ENCODE results near the gene EEIG1. TPM values are rescaled to one million over a fixed set of nuclear protein-coding genes. Genes with fewer than 3 reads are reported as not detected.

Gene EEIG1
- total RNA-seq, 3 donors from 2014 or later: 7.7 to 32.1 (median 19.7) TPM

GRCh38 chr9:127949827-127950512 lies 30.8 kb downstream of the EEIG1 start:
- TF ChIP-seq CTCF (IDR thresholded peaks at IDR 0.05) (no peak), POLR2AphosphoS5 (IDR thresholded peaks at IDR 0.05) (no peak), POLR2A (IDR thresholded peaks at IDR 0.05) (no peak)
- DNase-seq (ENCODE audit: low spot score in 2 of 2): no peak
- Histone ChIP-seq H3K36me3 (no peaks in the 10 kb centered on the region), H3K4me1 (peaks cover 12 to 17% of the 10 kb centered on the region in 2 donors), H3K27ac (peak overlapping the region; percentile 92 to 93), H3K27me3 (no peaks in the 10 kb centered on the region), H3K4me3 (peak overlapping the region in 1 of 3 donors; percentile 18), H3K9me3 (no peaks in the 10 kb centered on the region)
- intact Hi-C loops (cut with DNase I; ENCODE audit: low total_unique reads): no loop called here

GRCh38 chr9:127947841-127948710 lies 32.7 kb downstream of the EEIG1 start:
- Histone ChIP-seq H3K36me3 (no peaks in the 10 kb centered on the region), H3K27ac (peak overlapping the region; percentile 46 to 56), H3K4me3 (no peak overlapping the region), H3K9me3 (no peaks in the 10 kb centered on the region), H3K27me3 (no peaks in the 10 kb centered on the region), H3K4me1 (peaks cover 5 to 8% of the 10 kb centered on the region in 2 donors)
- TF ChIP-seq CTCF (IDR thresholded peaks at IDR 0.05): no peak
- no peak for TF ChIP-seq POLR2AphosphoS5 (IDR thresholded peaks at IDR 0.05)
- TF ChIP-seq POLR2A (IDR thresholded peaks at IDR 0.05): no peak
- intact Hi-C loops (cut with DNase I; ENCODE audit: low total_unique reads): no loop called here
- no peak for DNase-seq (ENCODE audit: low spot score in 2 of 2)

GRCh38 chr9:127946728-127947127 lies 34.1 kb downstream of the EEIG1 start:
- H3K27ac ChIP-seq: peak overlapping the region; percentile 31 to 33
- no peak for DNase-seq (ENCODE audit: low spot score in 2 of 2)
- H3K9me3 ChIP-seq: no peaks in the 10 kb centered on the region
- peaks cover 5 to 8% of the 10 kb centered on the region in 2 donors for H3K4me1 ChIP-seq
- no peak overlapping the region for H3K4me3 ChIP-seq
- no peaks in the 10 kb centered on the region for H3K27me3 ChIP-seq
- H3K36me3 ChIP-seq: no peaks in the 10 kb centered on the region
- intact Hi-C loops (cut with DNase I; ENCODE audit: low total_unique reads): no loop called here
- TF ChIP-seq POLR2AphosphoS5 (IDR thresholded peaks at IDR 0.05): no peak
- no peak for TF ChIP-seq POLR2A (IDR thresholded peaks at IDR 0.05)
- TF ChIP-seq CTCF (IDR thresholded peaks at IDR 0.05): no peak

- intact Hi-C loops (cut with DNase I; ENCODE audit: low total_unique reads): no loop called here
- H3K27ac ChIP-seq: peak overlapping the region; percentile 31 to 33
- H3K4me3 ChIP-seq: no peak overlapping the region
- no peak for DNase-seq (ENCODE audit: low spot score in 2 of 2)
- peaks cover 2 to 9% of the 10 kb centered on the region in 2 donors for H3K4me1 ChIP-seq
- no peak for TF ChIP-seq POLR2A (IDR thresholded peaks at IDR 0.05)
- TF ChIP-seq CTCF (IDR thresholded peaks at IDR 0.05): no peak
- TF ChIP-seq POLR2AphosphoS5 (IDR thresholded peaks at IDR 0.05): no peak
- no peaks in the 10 kb centered on the region for H3K36me3 ChIP-seq
- H3K27me3 ChIP-seq: no peaks in the 10 kb centered on the region
- no peaks in the 10 kb centered on the region for H3K9me3 ChIP-seq
These were observed 34.8 kb downstream of the EEIG1 start for GRCh38 chr9:127945942-127946341.

- intact Hi-C loops (cut with DNase I; ENCODE audit: low total_unique reads): no loop called here
- H3K36me3 ChIP-seq: no peaks in the 10 kb centered on the region
- peaks cover 0 to 9% of the 10 kb centered on the region in 2 donors for H3K4me1 ChIP-seq
These were observed 35.5 kb downstream of the EEIG1 start for GRCh38 chr9:127945338-127945737.

More at GRCh38 chr9:127945338-127945737, 35.5 kb downstream of the EEIG1 start:
- H3K27me3 ChIP-seq: no peaks in the 10 kb centered on the region
- TF ChIP-seq POLR2AphosphoS5 (IDR thresholded peaks at IDR 0.05) (no peak), POLR2A (IDR thresholded peaks at IDR 0.05) (no peak), CTCF (IDR thresholded peaks at IDR 0.05) (no peak)
- H3K9me3 ChIP-seq: no peaks in the 10 kb centered on the region
- H3K27ac ChIP-seq: peak overlapping the region; percentile 31 to 33
- no peak for DNase-seq (ENCODE audit: low spot score in 2 of 2)
- no peak overlapping the region for H3K4me3 ChIP-seq
